ENCODE results near the gene PID1.

GRCh38 chr2:229107601-229108000, 163.5 kb downstream of the PID1 start:
- TF ChIP-seq CTCF (IDR thresholded peaks at IDR 0.05) (no peak), POLR2AphosphoS5 (IDR thresholded peaks at IDR 0.05) (no peak), POLR2A (IDR thresholded peaks at IDR 0.05) (no peak), EP300 (IDR thresholded peaks at IDR 0.05) (no peak)

Data from suprapubic skin (tissue), 4 donors.